Transverse colon (tissue), 4 donors: ENCODE measurements around the gene CFAP46. TPM values are rescaled to one million over a fixed set of nuclear protein-coding genes. Genes with fewer than 3 reads are reported as not detected.

Experiments used
- DNase-seq: peaks from one replicate; pipeline ENCODE4 v3.0.0-alpha.2; 2019
- H3K27ac ChIP-seq, 4 donors: fragments of 200-600 bp; sonication (generic); 2 replicates each; pipeline ENCODE4 v1.5.1; 2016 to 2018; ENCODE audit warnings: inconsistent platforms in 4 of 4
- H3K27me3 ChIP-seq: fragments of 200-600 bp; sonication (generic); 2 replicates; pipeline ENCODE4 v1.5.1; 2017; ENCODE audit warnings: inconsistent platforms
- H3K36me3 ChIP-seq, 4 donors: fragments of 200-600 bp; sonication (generic); 2 replicates each; pipeline ENCODE4 v1.5.1; 2017 to 2019; ENCODE audit warnings: inconsistent platforms in 4 of 4
- H3K4me1 ChIP-seq, 4 donors: fragments of 200-600 bp; sonication (generic); 2 replicates each; pipeline ENCODE4 v1.5.1; 2017 to 2020; ENCODE audit warnings: inconsistent platforms in 4 of 4
- H3K4me3 ChIP-seq, 4 donors: fragments of 200-600 bp; sonication (generic); 1 replicate in 1 of 4; 2 replicates in 3 of 4; pipeline versions ENCODE4 v1.5.1 to v1.6.1; 2017 to 2019; ENCODE audit warnings: inconsistent platforms in 4 of 4
- H3K9me3 ChIP-seq, 2 donors: fragments of 200-600 bp; sonication (generic); 2 replicates each; pipeline ENCODE4 v1.5.1; 2017 to 2019; ENCODE audit warnings: inconsistent platforms in 2 of 2
- EP300 ChIP-seq: sonication (generic); formaldehyde crosslinking; IDR thresholded peaks from one replicate; pipeline ENCODE4 v1.6.1; 2017; ENCODE audit warnings: antibody characterized with exemption, low read depth
- POLR2A ChIP-seq: fragments of 450-650 bp; IDR thresholded peaks from one replicate; pipeline ENCODE4 v1.6.1; 2016; ENCODE audit warnings: antibody characterized with exemption, mild to moderate bottlenecking, moderate library complexity
- POLR2AphosphoS5 ChIP-seq, 3 donors: sonication (generic); formaldehyde crosslinking; IDR thresholded peaks; one replicate each; pipeline ENCODE4 v1.6.1; 2016; ENCODE audit warnings: antibody characterized with exemption in 3 of 3
- WGBS, 2 donors: methylation state at CpG; one replicate each; pipeline ENCODE4 v1.1.5; 2018; ENCODE audit warnings: low coverage in 1 of 2; 5-methylcytosine and 5-hydroxymethylcytosine counted together
- in situ Hi-C, 4 donors: fragments of 200-750 bp; cut with MboI; loops; one replicate each; pipeline versions ENCODE4 v1.15.0 to v1.15.1; 2017; ENCODE audit warnings: low sequenced_read_pairs in 3 of 4, low pct_ligation_motif_present in 1 of 4, low pct_unique_long_range_greater_than_20kb in 1 of 4
- intact Hi-C: fragments of 100-400 bp; cut with DNase I; formaldehyde crosslinking; loops from one replicate; pipeline ENCODE4 v1.15.1; 2023; ENCODE audit warnings: low total_unique reads
- total RNA-seq, 4 donors: library from RNA; depleted of rRNA; stranded (reverse); fragments of >200 nt; gene quantifications; one replicate each; pipeline ENCODE4 v1.1.0, GENCODE V29; 2016
- TF ChIP-seq, protein P1 (sequence below), 5 experiments: fragments of 200-600 bp in 3 of 5; fragments of 450-650 bp in 2 of 5; sonication (generic) in 3 of 5; IDR thresholded peaks; 1 replicate in 2 of 5; 2 replicates in 3 of 5; pipeline ENCODE4 v1.5.1; 2016 to 2017; ENCODE audit warnings: antibody characterized with exemption in 5 of 5, inconsistent platforms in 3 of 5, mild to moderate bottlenecking in 2 of 5, moderate library complexity in 1 of 5

Gene CFAP46
- total RNA-seq, 4 donors from 2014 or later = not detected

DNA sequence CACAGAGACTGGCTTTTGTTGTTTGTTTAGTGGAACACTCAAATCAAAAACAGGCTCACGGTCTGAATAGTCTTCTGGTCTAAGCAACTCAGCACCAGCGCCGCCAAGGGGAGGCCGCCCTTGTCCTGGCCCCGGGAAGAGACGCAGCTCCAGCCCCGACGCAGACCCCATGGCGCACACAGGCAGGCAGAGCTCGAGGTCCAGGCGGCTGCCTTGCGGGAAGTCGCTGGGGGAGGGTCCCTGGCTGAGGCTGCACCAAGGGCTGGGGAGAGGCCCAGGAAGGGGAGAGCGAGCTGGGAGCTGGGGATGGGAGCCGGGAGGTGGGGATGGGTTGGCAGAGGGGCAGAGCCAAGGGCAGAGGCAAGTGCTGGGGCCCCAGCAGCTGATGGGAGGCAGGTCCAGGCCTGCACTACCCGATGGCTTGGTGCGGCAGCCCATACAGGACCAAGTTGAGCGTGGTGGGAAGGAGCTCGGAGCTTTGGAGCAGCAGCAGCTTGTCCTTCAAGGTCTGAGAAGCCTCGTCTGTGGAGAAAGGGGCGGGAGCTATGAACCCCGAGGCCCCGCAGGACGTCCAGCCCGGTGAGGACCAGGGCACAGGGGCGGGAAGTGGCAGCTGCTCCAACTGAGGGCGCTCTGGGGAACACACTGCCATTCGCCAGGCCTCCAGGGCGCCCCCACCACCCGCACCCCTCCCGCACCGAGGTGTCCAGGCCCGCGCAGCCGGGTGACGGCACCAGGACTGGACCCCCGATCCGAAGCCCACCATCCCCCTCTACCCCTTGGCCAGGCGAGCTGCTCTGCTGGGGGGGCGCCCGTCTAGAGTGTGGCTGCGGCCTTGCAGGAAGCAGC is 133.8 kb downstream of the CFAP46 start:
- no peaks in the 10 kb centered on the region for H3K9me3 ChIP-seq
- intact Hi-C loops (no loop called here), in situ Hi-C loops (no loop called here)
- 80 to 100% methylated on average over 1 to 38 of the region's 42 CpGs for WGBS, 2 donors
- H3K36me3 ChIP-seq = no peaks in the 10 kb centered on the region
- no peak for DNase-seq
- H3K27ac ChIP-seq = no peak overlapping the region
- H3K4me1 ChIP-seq = no peaks in the 10 kb centered on the region
- no peak overlapping the region for H3K4me3 ChIP-seq
- no peaks in the 10 kb centered on the region for H3K27me3 ChIP-seq
- TF ChIP-seq POLR2AphosphoS5 (IDR thresholded peaks at IDR 0.05) (no peak), EP300 (no peak), POLR2A (no peak)
- TF ChIP-seq, protein P1, sequence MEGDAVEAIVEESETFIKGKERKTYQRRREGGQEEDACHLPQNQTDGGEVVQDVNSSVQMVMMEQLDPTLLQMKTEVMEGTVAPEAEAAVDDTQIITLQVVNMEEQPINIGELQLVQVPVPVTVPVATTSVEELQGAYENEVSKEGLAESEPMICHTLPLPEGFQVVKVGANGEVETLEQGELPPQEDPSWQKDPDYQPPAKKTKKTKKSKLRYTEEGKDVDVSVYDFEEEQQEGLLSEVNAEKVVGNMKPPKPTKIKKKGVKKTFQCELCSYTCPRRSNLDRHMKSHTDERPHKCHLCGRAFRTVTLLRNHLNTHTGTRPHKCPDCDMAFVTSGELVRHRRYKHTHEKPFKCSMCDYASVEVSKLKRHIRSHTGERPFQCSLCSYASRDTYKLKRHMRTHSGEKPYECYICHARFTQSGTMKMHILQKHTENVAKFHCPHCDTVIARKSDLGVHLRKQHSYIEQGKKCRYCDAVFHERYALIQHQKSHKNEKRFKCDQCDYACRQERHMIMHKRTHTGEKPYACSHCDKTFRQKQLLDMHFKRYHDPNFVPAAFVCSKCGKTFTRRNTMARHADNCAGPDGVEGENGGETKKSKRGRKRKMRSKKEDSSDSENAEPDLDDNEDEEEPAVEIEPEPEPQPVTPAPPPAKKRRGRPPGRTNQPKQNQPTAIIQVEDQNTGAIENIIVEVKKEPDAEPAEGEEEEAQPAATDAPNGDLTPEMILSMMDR (IDR thresholded peaks at IDR 0.05) = no peak

DNA sequence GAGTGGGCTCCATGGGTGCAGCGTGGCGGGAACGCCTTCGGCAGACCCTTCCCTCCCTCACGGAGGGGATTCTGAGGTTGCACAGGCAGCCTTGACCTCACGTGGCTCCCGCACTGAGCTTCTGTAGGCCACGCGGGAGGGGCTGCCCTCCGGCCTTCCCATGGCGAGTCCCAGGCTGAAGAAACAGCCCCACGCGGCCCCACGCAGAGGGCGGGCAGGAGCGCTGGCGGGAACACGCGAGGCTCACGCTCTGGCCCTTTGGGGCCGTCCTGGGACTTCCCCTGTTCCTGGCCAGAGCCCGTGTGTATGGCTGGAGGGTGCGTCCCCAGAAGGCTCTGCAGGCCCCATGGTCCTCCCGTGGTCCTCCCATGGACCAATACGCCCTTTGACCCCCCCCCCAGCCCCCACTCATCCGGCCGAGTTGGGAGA is 134.7 kb downstream of the CFAP46 start:
- Histone ChIP-seq H3K36me3 (no peaks in the 10 kb centered on the region), H3K9me3 (no peaks in the 10 kb centered on the region), H3K4me1 (no peaks in the 10 kb centered on the region), H3K4me3 (no peak overlapping the region), H3K27me3 (no peaks in the 10 kb centered on the region), H3K27ac (no peak overlapping the region)
- 84% methylated on average over 23 of the region's 27 CpGs; no CpG with 5 or more reads in 1 of the 2 donors for WGBS, 2 donors
- no peak for TF ChIP-seq POLR2A
- TF ChIP-seq, protein P1 (IDR thresholded peaks at IDR 0.05) = no peak
- TF ChIP-seq EP300 = no peak
- TF ChIP-seq POLR2AphosphoS5 (IDR thresholded peaks at IDR 0.05) = no peak
- in situ Hi-C loops = no loop called here
- DNase-seq = no peak
- intact Hi-C loops = no loop called here

DNA sequence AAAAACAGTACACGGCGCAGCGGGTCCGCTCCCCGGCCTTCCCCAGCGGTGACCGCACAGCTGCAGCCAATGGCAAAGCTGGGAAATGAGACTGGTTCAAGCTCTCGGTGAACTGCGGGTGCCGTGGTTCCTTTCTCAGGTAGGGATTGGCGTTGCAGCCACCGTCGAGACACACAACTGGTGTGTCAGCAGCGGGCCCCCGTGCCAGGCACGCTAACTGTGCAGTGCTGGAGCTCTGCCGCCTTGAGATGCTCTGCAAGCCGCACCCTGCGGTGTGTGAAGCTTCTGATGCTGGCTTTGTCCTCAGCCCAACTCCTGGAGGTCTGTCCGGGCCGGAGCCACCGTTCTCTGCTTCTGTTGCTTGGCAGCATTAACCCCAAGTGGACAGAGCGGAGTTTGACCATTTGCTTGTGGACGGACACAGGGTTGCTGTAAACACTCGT is 135.8 kb downstream of the CFAP46 start:
- intact Hi-C loops (no loop called here), in situ Hi-C loops (no loop called here)
- no peak for TF ChIP-seq POLR2AphosphoS5 (IDR thresholded peaks at IDR 0.05)
- TF ChIP-seq EP300 = no peak
- TF ChIP-seq, protein P1 (IDR thresholded peaks at IDR 0.05) = no peak
- TF ChIP-seq POLR2A = no peak
- H3K4me3 ChIP-seq = no peak overlapping the region
- H3K27me3 ChIP-seq = no peaks in the 10 kb centered on the region
- no peaks in the 10 kb centered on the region for H3K9me3 ChIP-seq
- no peak for DNase-seq
- WGBS, 2 donors = 82 to 96% methylated on average over 7 to 24 of the region's 25 CpGs
- no peaks in the 10 kb centered on the region for H3K36me3 ChIP-seq
- H3K27ac ChIP-seq = no peak overlapping the region
- H3K4me1 ChIP-seq = no peaks in the 10 kb centered on the region

DNA sequence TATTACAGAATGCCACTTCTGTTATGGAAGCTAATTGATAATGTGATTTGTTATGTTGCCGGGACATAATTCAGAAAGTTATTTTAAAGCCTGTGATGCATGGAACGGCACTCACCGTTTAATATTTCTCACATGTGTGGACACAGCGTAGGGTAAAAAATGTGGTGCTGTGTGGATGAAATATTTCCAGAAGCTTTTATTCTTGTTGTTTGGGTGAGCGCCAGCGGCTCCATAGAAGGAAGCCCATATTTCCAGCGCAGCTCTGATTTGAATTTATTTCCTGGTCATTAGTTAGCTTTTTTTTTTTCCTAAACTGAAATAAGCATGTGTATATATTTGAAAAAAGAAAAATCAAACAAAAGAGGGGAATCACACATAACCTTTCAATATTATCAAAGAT is 136.3 kb downstream of the CFAP46 start:
- WGBS, 2 donors = 43 to 59% methylated on average over 7 of the region's 7 CpGs
- TF ChIP-seq EP300 (no peak), POLR2A (no peak), POLR2AphosphoS5 (IDR thresholded peaks at IDR 0.05) (no peak)
- TF ChIP-seq, protein P1 (IDR thresholded peaks at IDR 0.05) = no peak
- Histone ChIP-seq H3K36me3 (no peaks in the 10 kb centered on the region), H3K9me3 (no peaks in the 10 kb centered on the region), H3K4me3 (no peak overlapping the region), H3K27ac (no peak overlapping the region), H3K27me3 (no peaks in the 10 kb centered on the region), H3K4me1 (no peaks in the 10 kb centered on the region)
- intact Hi-C loops (no loop called here), in situ Hi-C loops (no loop called here)
- no peak for DNase-seq
